Measurements from ENCODE around the gene OR14I1. TPM values are rescaled to one million over a fixed set of nuclear protein-coding genes. Genes with fewer than 3 reads are reported as not detected.

Gene OR14I1
- total RNA-seq, 1 experiment from 2014 or later = not detected

- ChIA-PET POLR2A (no interaction called here), CTCF (no interaction called here)
- H3K4me1 ChIP-seq = no peaks in the 10 kb centered on the region
- H3K4me3 Mint-ChIP-seq (ENCODE audit: unreplicated experiment) = no peak overlapping the region
- BruUV-seq (replicated peaks) = no TSS peak
- no peak overlapping the region for H3K27ac Mint-ChIP-seq (ENCODE audit: unreplicated experiment)
- peaks cover 6% of the 10 kb centered on the region; the same call in 1 of the 2 replicates for H3K9me3 ChIP-seq
- no peaks in the 10 kb centered on the region for H3K27me3 Mint-ChIP-seq (ENCODE audit: insufficient read depth, unreplicated experiment)
- intact Hi-C loops (cut with micrococcal nuclease; ENCODE audit: unreplicated experiment) = no loop called here
- no peaks in the 10 kb centered on the region for H3K36me3 Mint-ChIP-seq (ENCODE audit: insufficient read depth, unreplicated experiment)
- no peak for DNase-seq
- no peak for TF ChIP-seq CTCF (IDR thresholded peaks at IDR 0.05; ENCODE audit: insufficient read depth in 1 of 2, low read depth in 1 of 2, low read length in 1 of 2, severe bottlenecking in 1 of 2, unreplicated experiment in 1 of 2)
- H3K36me3 ChIP-seq (ENCODE audit: control insufficient read depth, insufficient read depth, low read length) = no peaks in the 10 kb centered on the region
- H3K27me3 ChIP-seq (replicated peaks; ENCODE audit: control insufficient read depth, insufficient read depth, low read length) = no peaks in the 10 kb centered on the region
- H3K9me3 Mint-ChIP-seq (ENCODE audit: unreplicated experiment) = no peaks in the 10 kb centered on the region
- H3K4me1 Mint-ChIP-seq (ENCODE audit: low read depth, unreplicated experiment) = no peaks in the 10 kb centered on the region
- H3K4me3 ChIP-seq (ENCODE audit: low read depth, low read length) = no peak overlapping the region
These were observed 47.9 kb upstream of the OR14I1 start for GRCh38 chr1:248750496-248750895.

GRCh38 chr1:248748211-248748610 lies 45.6 kb upstream of the OR14I1 start:
- Mint-ChIP-seq H3K27me3 (ENCODE audit: insufficient read depth, unreplicated experiment) (no peaks in the 10 kb centered on the region), H3K27ac (ENCODE audit: unreplicated experiment) (no peak overlapping the region)
- DNase-seq = no peak

GRCh38 chr1:248740876-248741275 lies 38.3 kb upstream of the OR14I1 start:
- no peak for TF ChIP-seq CTCF (IDR thresholded peaks at IDR 0.05; ENCODE audit: insufficient read depth in 1 of 2, low read depth in 1 of 2, low read length in 1 of 2, severe bottlenecking in 1 of 2, unreplicated experiment in 1 of 2)
- BruUV-seq (replicated peaks) = no TSS peak
- H3K36me3 ChIP-seq (ENCODE audit: control insufficient read depth, insufficient read depth, low read length) = no peaks in the 10 kb centered on the region
- POLR2A ChIA-PET = no interaction called here
- no peak for DNase-seq
- peaks cover 6% of the 10 kb centered on the region; the same call in 1 of the 2 replicates for H3K9me3 ChIP-seq
- H3K4me3 ChIP-seq (ENCODE audit: low read depth, low read length) = no peak overlapping the region
- no peaks in the 10 kb centered on the region for H3K27me3 ChIP-seq (replicated peaks; ENCODE audit: control insufficient read depth, insufficient read depth, low read length)
- H3K4me1 ChIP-seq = no peaks in the 10 kb centered on the region
- Mint-ChIP-seq H3K4me3 (ENCODE audit: unreplicated experiment) (no peak overlapping the region), H3K9me3 (ENCODE audit: unreplicated experiment) (peaks cover under 1% of the 10 kb centered on the region), H3K4me1 (ENCODE audit: low read depth, unreplicated experiment) (no peaks in the 10 kb centered on the region), H3K27me3 (ENCODE audit: insufficient read depth, unreplicated experiment) (no peaks in the 10 kb centered on the region), H3K27ac (ENCODE audit: unreplicated experiment) (no peak overlapping the region), H3K36me3 (ENCODE audit: insufficient read depth, unreplicated experiment) (no peaks in the 10 kb centered on the region)
- intact Hi-C loops (cut with micrococcal nuclease; ENCODE audit: unreplicated experiment) = no loop called here
- CTCF ChIA-PET = no interaction called here

More at GRCh38 chr1:248748211-248748610, 45.6 kb upstream of the OR14I1 start:
- no peak overlapping the region for H3K4me3 ChIP-seq (ENCODE audit: low read depth, low read length)
- Mint-ChIP-seq H3K36me3 (ENCODE audit: insufficient read depth, unreplicated experiment) (no peaks in the 10 kb centered on the region), H3K4me1 (ENCODE audit: low read depth, unreplicated experiment) (no peaks in the 10 kb centered on the region), H3K4me3 (ENCODE audit: unreplicated experiment) (no peak overlapping the region), H3K9me3 (ENCODE audit: unreplicated experiment) (no peaks in the 10 kb centered on the region)
- no peaks in the 10 kb centered on the region for H3K27me3 ChIP-seq (replicated peaks; ENCODE audit: control insufficient read depth, insufficient read depth, low read length)
- intact Hi-C loops (cut with micrococcal nuclease; ENCODE audit: unreplicated experiment) = no loop called here
- H3K4me1 ChIP-seq = no peaks in the 10 kb centered on the region
- TF ChIP-seq CTCF (IDR thresholded peaks at IDR 0.05; ENCODE audit: insufficient read depth in 1 of 2, low read depth in 1 of 2, low read length in 1 of 2, severe bottlenecking in 1 of 2, unreplicated experiment in 1 of 2) = no peak
- ChIA-PET CTCF (no interaction called here), POLR2A (no interaction called here)
- no peaks in the 10 kb centered on the region for H3K9me3 ChIP-seq
- BruUV-seq (replicated peaks) = no TSS peak
- H3K36me3 ChIP-seq (ENCODE audit: control insufficient read depth, insufficient read depth, low read length) = no peaks in the 10 kb centered on the region

Measured in Caco-2 (cell line).